Measurements from ENCODE around the gene LRRFIP1.

DNA sequence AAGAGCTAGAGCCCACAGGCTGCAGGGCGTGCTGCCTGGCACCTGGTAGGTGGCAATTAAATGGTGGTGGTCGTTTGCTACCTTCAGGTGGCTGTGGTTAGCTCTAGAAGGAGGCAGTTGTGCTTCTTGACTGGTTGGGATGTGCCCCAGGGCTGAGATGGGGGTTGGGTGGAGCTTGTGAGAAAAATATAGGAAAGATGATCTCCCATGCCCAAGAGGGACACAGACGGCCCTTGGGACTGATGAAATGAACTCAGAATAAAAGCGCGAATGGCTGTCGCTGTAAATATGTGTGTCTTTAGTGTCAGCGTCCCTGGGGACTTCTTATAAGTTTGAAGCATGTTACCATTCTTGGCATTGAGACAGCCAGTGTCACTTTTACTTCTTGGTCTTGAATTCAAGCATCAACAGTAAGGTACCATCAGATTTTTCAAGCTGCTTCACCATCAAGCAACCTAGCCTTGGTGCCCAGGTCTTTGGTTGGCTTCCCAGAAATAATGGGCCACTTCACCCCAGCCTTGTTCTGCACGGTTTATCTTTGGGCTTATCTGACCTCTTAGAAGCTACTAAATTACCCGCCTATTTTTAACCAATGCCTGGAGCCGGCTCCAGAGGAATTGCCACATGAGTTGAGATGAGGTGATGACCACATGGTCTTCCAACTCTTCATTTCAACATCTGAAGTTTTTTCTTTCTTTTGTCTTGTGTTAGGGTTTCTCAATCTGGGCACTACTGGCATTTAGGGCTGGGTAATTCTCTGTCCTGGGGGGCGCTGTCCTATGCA is 11.9 kb downstream of the LRRFIP1 start:
- no peak for TF ChIP-seq CEBPB (IDR thresholded peaks at IDR 0.05)
- TF ChIP-seq EGR1 (IDR thresholded peaks at IDR 0.05) = no peak
- TF ChIP-seq, protein P1, sequence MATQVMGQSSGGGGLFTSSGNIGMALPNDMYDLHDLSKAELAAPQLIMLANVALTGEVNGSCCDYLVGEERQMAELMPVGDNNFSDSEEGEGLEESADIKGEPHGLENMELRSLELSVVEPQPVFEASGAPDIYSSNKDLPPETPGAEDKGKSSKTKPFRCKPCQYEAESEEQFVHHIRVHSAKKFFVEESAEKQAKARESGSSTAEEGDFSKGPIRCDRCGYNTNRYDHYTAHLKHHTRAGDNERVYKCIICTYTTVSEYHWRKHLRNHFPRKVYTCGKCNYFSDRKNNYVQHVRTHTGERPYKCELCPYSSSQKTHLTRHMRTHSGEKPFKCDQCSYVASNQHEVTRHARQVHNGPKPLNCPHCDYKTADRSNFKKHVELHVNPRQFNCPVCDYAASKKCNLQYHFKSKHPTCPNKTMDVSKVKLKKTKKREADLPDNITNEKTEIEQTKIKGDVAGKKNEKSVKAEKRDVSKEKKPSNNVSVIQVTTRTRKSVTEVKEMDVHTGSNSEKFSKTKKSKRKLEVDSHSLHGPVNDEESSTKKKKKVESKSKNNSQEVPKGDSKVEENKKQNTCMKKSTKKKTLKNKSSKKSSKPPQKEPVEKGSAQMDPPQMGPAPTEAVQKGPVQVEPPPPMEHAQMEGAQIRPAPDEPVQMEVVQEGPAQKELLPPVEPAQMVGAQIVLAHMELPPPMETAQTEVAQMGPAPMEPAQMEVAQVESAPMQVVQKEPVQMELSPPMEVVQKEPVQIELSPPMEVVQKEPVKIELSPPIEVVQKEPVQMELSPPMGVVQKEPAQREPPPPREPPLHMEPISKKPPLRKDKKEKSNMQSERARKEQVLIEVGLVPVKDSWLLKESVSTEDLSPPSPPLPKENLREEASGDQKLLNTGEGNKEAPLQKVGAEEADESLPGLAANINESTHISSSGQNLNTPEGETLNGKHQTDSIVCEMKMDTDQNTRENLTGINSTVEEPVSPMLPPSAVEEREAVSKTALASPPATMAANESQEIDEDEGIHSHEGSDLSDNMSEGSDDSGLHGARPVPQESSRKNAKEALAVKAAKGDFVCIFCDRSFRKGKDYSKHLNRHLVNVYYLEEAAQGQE (IDR thresholded peaks at IDR 0.05; ENCODE audit: low read depth) = no peak
- TF ChIP-seq NFIC (IDR thresholded peaks at IDR 0.05) = no peak
- no peak for TF ChIP-seq EP300 (IDR thresholded peaks at IDR 0.05; ENCODE audit: borderline replicate concordance)
- no peak for TF ChIP-seq TEAD4 (IDR thresholded peaks at IDR 0.05)
- TF ChIP-seq YY1 (IDR thresholded peaks at IDR 0.05; ENCODE audit: low read depth) = no peak
- TF ChIP-seq FOXM1 (IDR thresholded peaks at IDR 0.05; ENCODE audit: borderline replicate concordance, low read depth) = no peak
- TF ChIP-seq, protein P2, sequence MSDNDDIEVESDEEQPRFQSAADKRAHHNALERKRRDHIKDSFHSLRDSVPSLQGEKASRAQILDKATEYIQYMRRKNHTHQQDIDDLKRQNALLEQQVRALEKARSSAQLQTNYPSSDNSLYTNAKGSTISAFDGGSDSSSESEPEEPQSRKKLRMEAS (IDR thresholded peaks at IDR 0.05) = no peak
- TF ChIP-seq TCF12 (IDR thresholded peaks at IDR 0.05; ENCODE audit: low read depth) = no peak
- no peak for TF ChIP-seq RAD21 (IDR thresholded peaks at IDR 0.05; ENCODE audit: low read depth)
- TF ChIP-seq ZBTB7A (IDR thresholded peaks at IDR 0.05; ENCODE audit: low read depth) = no peak
- TF ChIP-seq TAF1 (IDR thresholded peaks at IDR 0.05; ENCODE audit: low read depth) = no peak
